K562 treated with DMSO at 1 percent for 4 hours (cell line): Measurements from ENCODE around the gene CACNA1B. TPM values are rescaled to one million over a fixed set of nuclear protein-coding genes. Genes with fewer than 3 reads are reported as not detected.

Experiments used
- total RNA-seq: library from RNA; unstranded; fragments of 300-600 nt; gene quantifications from 2 replicates; pipeline ENCODE4 v1.2.3, GENCODE V29; 2022; ENCODE audit not compliant: insufficient read depth

CACNA1B gene
- total RNA-seq, result 0.15 and 0.16 TPM in 2 replicates

GRCh38 chr9:137877506-137878122, at the start of gene CACNA1B:
Gene CACNA1B (plus strand): TSS chr9:137877782. CDS start chr9:137877934, 152 bp downstream.

